PFSK-1 (cell line): ENCODE measurements around the gene KCNG3.

ENCODE experiments used
- FOXP2 ChIP-seq: optimal IDR thresholded peaks from 2 replicates; pipeline ENCODE3; 2011; ENCODE audit warnings: borderline replicate concordance, control low read depth, inconsistent platforms; ENCODE audit not compliant: insufficient read depth; ENCODE audit errors: extremely low read length, extremely low read depth
- POLR2AphosphoS5 ChIP-seq: IDR thresholded peaks from 2 replicates; pipeline ENCODE4 v1.6.1; 2012; ENCODE audit warnings: low read depth, mild to moderate bottlenecking, control low read depth, low read length, moderate library complexity
- SIN3A ChIP-seq: IDR thresholded peaks from 2 replicates; pipeline ENCODE4 v1.6.1; 2012; ENCODE audit warnings: mild to moderate bottlenecking, low read length, moderate library complexity, borderline replicate concordance; ENCODE audit not compliant: insufficient read depth
- TAF1 ChIP-seq: IDR thresholded peaks from 2 replicates; pipeline ENCODE4 v1.6.1; 2012; ENCODE audit warnings: low read length, control low read depth, borderline replicate concordance; ENCODE audit not compliant: insufficient read depth
- TF ChIP-seq, protein P1 (sequence below), 2 experiments: IDR thresholded peaks; 2 replicates each; pipeline versions ENCODE4 v1.6.1 to v1.8.0; 2011 to 2012; ENCODE audit warnings: low read depth in 2 of 2, low read length in 2 of 2, control low read depth in 1 of 2, inconsistent platforms in 1 of 2, mild to moderate bottlenecking in 1 of 2, moderate library complexity in 1 of 2; ENCODE audit not compliant: insufficient read depth in 1 of 2

DNA sequence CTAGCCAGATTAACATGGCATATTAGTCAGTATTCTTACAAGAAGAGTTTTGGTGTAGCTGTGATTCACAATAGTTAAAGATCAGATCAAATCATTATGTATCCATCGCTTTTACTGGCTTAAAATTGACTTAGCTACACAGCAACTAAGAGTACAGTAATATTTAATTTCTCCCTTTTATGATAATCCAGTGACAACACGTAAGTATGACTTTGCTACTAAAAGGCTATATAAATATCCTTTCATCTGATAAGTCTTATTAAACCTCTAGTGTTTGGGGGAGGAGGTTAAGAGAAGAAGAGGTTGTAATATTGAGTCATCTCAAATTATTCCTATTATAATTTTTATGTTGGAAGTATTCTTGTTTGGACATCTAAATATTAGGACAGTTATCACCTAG, 51.0 kb downstream of the KCNG3 start:
- TF ChIP-seq SIN3A (no peak), TAF1 (no peak), POLR2AphosphoS5 (no peak), FOXP2 (no peak)
- TF ChIP-seq, protein P1, sequence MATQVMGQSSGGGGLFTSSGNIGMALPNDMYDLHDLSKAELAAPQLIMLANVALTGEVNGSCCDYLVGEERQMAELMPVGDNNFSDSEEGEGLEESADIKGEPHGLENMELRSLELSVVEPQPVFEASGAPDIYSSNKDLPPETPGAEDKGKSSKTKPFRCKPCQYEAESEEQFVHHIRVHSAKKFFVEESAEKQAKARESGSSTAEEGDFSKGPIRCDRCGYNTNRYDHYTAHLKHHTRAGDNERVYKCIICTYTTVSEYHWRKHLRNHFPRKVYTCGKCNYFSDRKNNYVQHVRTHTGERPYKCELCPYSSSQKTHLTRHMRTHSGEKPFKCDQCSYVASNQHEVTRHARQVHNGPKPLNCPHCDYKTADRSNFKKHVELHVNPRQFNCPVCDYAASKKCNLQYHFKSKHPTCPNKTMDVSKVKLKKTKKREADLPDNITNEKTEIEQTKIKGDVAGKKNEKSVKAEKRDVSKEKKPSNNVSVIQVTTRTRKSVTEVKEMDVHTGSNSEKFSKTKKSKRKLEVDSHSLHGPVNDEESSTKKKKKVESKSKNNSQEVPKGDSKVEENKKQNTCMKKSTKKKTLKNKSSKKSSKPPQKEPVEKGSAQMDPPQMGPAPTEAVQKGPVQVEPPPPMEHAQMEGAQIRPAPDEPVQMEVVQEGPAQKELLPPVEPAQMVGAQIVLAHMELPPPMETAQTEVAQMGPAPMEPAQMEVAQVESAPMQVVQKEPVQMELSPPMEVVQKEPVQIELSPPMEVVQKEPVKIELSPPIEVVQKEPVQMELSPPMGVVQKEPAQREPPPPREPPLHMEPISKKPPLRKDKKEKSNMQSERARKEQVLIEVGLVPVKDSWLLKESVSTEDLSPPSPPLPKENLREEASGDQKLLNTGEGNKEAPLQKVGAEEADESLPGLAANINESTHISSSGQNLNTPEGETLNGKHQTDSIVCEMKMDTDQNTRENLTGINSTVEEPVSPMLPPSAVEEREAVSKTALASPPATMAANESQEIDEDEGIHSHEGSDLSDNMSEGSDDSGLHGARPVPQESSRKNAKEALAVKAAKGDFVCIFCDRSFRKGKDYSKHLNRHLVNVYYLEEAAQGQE (IDR thresholded peaks at IDR 0.05; ENCODE audit: insufficient read depth in 1 of 2, low read depth in 2 of 2, low read length in 2 of 2), result no peak
